ENCODE measurements around the gene CLEC4A.
"Not testable (repeated sequence)": the region's sequence is repeated elsewhere in the genome, so short reads cannot be mapped to it uniquely, and the experiment has no call there.

The CLEC4A gene

DNA sequence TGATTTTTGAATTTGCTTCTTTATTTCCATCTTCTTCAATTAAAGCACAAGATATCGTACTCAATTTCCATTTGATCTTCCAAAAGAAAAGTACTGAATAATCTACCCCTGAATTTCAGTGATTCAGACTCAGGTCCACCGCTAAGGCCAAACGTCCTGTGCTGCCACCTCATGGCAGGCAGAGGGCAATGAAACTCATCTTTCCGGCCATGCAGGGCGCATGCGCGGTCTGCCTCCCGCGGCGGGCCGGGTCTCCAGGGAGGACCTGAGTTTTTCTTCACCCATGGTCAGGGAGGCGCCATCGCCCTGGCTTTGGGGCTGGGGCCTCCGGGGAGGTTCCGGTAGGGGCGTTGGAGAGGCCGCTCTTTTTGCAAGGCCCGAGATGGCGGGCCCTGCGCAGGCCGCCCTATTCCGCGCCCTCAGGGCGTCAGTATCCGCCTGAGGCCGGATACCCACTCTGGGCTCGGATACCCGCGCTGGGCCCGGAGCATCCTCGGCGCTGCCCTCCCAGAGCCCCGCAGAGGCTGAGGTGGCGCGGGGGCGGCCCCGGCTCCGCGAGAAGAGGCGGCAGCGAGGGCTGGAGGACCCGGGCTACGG is 56.7 kb downstream of the CLEC4A start:
- TF ChIP-seq, protein P1, sequence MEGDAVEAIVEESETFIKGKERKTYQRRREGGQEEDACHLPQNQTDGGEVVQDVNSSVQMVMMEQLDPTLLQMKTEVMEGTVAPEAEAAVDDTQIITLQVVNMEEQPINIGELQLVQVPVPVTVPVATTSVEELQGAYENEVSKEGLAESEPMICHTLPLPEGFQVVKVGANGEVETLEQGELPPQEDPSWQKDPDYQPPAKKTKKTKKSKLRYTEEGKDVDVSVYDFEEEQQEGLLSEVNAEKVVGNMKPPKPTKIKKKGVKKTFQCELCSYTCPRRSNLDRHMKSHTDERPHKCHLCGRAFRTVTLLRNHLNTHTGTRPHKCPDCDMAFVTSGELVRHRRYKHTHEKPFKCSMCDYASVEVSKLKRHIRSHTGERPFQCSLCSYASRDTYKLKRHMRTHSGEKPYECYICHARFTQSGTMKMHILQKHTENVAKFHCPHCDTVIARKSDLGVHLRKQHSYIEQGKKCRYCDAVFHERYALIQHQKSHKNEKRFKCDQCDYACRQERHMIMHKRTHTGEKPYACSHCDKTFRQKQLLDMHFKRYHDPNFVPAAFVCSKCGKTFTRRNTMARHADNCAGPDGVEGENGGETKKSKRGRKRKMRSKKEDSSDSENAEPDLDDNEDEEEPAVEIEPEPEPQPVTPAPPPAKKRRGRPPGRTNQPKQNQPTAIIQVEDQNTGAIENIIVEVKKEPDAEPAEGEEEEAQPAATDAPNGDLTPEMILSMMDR (IDR thresholded peaks at IDR 0.05; ENCODE audit: low read depth, low read length), result peak; percentile 61
- DNase-seq (ENCODE audit: extremely low read depth, low read depth), result peak; percentile 20

- not testable (repeated sequence) for DNase-seq (ENCODE audit: extremely low read depth, low read depth)
Measured at GRCh38 chr12:8181271-8181670, 57.9 kb downstream of the CLEC4A start.

DNA sequence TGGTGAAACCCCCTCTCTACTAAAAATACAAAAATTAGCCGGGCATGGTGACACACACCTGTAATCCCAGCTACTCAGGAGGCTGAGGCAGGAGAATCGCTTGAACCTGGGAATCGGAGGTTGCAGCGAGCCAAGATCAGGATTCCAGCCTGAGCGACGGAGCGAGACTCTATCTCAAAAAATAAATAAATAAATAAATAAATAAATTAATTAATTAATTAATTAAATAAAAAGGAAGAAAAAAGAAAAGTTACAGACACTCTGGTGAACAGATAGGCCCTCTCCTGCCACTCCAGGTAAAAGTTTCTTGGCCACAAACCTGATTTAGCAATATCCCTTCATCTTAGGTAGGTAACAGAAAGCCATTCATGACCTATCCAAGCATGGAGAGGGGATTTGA is 59.5 kb downstream of the CLEC4A start:
- DNase-seq (ENCODE audit: extremely low read depth, low read depth), result not testable (repeated sequence)

- DNase-seq (ENCODE audit: extremely low read depth, low read depth), result not testable (repeated sequence)
Measured at GRCh38 chr12:8183346-8183745, 59.9 kb downstream of the CLEC4A start.

GRCh38 chr12:8184206-8184605 is 60.8 kb downstream of the CLEC4A start:
- DNase-seq (ENCODE audit: extremely low read depth, low read depth), result not testable (repeated sequence)

DNA sequence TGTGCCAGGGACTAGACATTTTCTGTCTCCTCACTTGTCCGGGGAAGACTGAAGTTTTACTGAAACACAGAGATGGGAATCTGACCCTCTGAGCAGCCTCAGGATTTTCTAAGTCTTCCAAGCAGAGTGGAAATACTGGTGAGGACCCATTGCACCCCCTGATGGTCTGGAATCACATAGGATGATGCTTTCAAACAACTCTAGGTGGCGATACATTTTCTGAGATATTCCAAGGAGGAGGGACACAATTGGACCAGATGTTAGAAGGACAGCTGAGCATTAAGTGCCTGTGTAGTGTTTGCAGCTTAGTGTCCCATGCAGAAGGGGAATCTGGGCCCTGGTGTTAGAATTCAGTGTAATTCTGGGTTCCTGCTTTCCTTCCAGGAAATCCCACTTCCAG is 64.7 kb downstream of the CLEC4A start:
- DNase-seq (ENCODE audit: extremely low read depth, low read depth), result not testable (repeated sequence)

Measured in AG09319 (cell line).